HL-60 (cell line): ENCODE data around the gene ZNF616.

Source experiments
- SPI1 ChIP-seq: IDR thresholded peaks from 2 replicates; pipeline ENCODE4 v1.6.1; 2012; ENCODE audit warnings: low read depth, mild to moderate bottlenecking, borderline replicate concordance
- TF ChIP-seq, protein P1 (sequence below): IDR thresholded peaks from one replicate; pipeline ENCODE4 v1.5.1; 2011; ENCODE audit warnings: low read length, control low read depth, inconsistent platforms; ENCODE audit not compliant: insufficient read depth

- no peak for TF ChIP-seq SPI1
- TF ChIP-seq, protein P1, sequence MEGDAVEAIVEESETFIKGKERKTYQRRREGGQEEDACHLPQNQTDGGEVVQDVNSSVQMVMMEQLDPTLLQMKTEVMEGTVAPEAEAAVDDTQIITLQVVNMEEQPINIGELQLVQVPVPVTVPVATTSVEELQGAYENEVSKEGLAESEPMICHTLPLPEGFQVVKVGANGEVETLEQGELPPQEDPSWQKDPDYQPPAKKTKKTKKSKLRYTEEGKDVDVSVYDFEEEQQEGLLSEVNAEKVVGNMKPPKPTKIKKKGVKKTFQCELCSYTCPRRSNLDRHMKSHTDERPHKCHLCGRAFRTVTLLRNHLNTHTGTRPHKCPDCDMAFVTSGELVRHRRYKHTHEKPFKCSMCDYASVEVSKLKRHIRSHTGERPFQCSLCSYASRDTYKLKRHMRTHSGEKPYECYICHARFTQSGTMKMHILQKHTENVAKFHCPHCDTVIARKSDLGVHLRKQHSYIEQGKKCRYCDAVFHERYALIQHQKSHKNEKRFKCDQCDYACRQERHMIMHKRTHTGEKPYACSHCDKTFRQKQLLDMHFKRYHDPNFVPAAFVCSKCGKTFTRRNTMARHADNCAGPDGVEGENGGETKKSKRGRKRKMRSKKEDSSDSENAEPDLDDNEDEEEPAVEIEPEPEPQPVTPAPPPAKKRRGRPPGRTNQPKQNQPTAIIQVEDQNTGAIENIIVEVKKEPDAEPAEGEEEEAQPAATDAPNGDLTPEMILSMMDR: no peak
These were observed 69.2 kb downstream of the ZNF616 start for GRCh38 chr19:52070496-52070895.
